ENCODE measurements around the gene CLEC16A. TPM values are rescaled to one million over a fixed set of nuclear protein-coding genes. Genes with fewer than 3 reads are reported as not detected.

The CLEC16A gene
- total RNA-seq, 2 experiments from 2014 or later: 32.6 to 34.9 TPM

DNA sequence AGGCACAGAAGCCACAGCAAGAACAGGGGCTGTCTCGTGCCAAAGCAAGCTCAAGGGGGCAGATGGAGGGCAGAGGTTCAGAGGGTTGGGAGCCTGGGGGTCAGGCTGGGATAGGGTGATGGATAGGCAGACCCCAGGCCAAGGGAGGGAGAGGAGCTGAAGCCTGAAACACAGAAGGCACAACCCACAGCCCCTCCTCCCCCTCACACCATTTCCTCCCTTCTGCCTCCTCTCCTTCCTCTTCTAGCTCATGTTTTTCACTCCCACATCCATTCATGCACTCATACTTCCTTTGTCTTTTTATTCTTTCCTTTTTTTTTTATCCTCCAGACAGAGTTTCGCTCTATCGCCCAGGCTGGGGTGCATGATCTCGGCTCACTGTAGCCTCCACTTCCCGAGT lies 250.5 kb downstream of the CLEC16A start:
- ChIA-PET POLR2A (interaction anchor here (0.6 kb wide), 1 partner anchor 106 kb away, joined by 3 read pairs; no protein-coding TSS in a partner anchor), CTCF (interaction anchor here (1.6 kb wide), 1 partner anchor 10 kb away, joined by 5 read pairs; no protein-coding TSS in a partner anchor)

DNA sequence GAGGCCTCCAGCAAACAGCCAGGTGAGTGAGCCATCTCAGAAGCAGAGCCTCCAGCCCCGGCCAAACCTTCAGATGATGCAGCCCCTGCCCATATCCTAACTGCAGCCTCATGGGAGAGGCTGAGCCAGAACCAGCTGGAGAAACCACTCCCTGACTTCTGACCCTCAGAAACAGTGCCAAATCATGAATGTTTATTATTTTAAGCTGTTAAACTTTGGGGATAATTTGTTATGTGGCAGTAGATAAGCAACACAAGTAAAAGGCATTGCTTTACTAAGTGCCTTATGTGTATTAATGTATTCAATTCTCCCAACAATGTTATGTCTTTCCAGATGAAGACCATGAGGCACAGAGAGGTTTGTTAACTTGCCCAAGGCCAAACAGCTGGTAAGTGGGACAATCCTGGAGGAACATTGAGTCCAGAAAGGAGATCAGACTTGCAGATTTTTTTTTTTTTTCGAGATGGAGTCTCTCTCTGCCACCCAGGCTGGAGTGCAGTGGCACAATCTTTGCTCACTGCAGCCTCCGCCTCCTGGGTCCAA lies 252.0 kb downstream of the CLEC16A start:
- ChIA-PET CTCF (interaction anchor here (0.6 to 1.6 kb wide), 3 partner anchors 8 to 57 kb away, joined by 3 to 5 read pairs (median 3); no protein-coding TSS in a partner anchor), POLR2A (no interaction called here)

DNA sequence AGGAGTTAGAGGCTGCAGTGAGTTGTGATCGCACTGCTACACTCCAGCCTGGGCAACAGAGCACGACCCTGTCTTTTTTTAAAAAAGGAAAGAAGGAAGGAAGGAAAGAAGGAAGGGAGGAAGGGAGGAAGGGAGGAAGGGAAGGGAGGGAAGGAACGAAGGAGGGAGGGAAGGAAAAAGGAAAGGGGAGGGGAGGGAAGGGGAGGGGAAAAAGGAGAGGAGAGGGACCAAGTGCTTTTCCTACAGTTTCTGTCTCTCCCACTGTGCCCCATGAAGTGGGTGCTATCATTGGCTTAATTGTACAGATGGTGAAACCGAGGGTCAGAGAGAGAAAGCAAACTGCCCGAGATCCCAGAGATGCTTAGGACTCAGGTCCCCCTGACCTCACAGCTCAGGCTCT lies 254.0 kb downstream of the CLEC16A start:
- ChIA-PET POLR2A (interaction anchor here (0.5 kb wide), 1 partner anchor 213 kb away, joined by 9 read pairs; no protein-coding TSS in a partner anchor), CTCF (no interaction called here)

DNA sequence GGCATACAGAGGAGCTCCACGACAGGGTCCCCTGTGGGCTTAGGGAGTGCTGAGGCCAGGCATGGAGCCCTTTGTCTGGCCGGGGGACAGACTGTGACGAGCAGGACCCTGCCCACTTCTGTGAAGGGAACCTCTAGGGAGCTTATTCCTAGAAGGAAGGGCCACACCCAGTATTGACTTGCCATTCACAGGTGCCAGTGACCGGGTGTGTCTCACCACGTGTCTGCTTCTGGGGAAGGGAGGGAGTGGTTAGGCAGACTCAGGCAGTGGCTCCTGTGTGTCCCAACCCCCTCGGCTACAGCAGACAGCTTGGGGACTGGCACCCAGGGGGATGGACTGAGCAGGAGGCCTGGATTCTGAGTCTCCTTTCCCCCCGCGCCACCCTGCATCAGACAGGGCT lies 254.5 kb downstream of the CLEC16A start:
- ChIA-PET POLR2A (interaction anchor here (0.5 kb wide), 1 partner anchor 213 kb away, joined by 9 read pairs; no protein-coding TSS in a partner anchor), CTCF (no interaction called here)

DNA sequence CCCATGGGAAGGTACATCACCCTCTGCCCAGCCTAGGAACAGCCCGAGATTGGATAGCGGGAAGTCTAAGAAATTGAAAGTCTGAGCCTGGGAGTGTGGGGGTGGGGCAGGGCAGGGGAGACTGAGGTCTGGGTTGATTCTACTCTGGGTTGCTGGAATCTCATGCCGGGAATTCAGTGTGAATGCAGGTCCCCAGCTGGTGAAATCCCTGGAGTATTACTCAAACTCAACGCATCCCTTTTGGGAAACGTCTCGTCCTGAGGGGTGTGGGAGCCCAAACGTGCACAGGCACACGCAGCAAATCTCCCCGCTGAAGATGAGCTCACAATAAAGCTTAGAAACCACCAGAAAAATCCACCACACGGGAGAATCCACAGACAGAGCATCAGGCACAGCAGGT lies 256.2 kb downstream of the CLEC16A start:
- ChIA-PET POLR2A (no interaction called here), CTCF (no interaction called here)

DNA sequence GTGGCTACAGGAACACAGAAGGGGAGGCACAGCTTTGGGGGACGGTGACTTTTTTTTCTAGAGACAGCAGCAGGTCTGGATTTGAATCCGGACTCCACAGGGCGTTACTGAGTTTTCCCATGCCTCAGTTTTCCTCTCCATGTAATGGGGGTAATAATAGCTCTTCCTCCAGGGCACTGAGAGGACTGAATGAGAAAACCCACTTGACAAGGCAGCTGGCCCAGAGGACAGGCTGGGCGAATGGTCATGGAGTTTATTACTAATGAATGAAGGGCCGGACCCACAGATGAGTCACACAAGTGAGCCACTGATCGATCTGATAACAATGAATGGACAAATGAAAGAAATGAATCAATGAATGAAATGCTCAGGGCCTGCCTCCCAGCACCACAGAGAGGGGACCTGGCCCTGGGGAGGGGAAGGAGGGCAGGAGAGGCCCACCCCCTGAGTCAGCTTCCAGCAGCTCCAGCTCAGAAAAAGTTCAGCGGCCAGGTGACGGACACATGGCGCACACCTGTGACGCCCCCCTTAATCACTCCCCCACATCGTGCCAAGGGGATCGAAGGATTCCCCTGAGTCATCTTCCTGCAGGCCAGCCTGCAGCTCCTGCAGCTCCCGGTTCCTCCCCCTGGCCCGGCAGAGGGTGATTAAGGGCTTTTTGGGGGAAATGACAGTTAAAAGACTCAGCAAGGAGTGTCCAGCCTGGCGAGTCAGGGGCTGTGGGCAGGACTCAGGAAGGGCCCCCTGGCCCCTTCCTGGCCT lies 257.3 kb downstream of the CLEC16A start:
- POLR2A ChIA-PET: no interaction called here
- CTCF ChIA-PET: no interaction called here

DNA sequence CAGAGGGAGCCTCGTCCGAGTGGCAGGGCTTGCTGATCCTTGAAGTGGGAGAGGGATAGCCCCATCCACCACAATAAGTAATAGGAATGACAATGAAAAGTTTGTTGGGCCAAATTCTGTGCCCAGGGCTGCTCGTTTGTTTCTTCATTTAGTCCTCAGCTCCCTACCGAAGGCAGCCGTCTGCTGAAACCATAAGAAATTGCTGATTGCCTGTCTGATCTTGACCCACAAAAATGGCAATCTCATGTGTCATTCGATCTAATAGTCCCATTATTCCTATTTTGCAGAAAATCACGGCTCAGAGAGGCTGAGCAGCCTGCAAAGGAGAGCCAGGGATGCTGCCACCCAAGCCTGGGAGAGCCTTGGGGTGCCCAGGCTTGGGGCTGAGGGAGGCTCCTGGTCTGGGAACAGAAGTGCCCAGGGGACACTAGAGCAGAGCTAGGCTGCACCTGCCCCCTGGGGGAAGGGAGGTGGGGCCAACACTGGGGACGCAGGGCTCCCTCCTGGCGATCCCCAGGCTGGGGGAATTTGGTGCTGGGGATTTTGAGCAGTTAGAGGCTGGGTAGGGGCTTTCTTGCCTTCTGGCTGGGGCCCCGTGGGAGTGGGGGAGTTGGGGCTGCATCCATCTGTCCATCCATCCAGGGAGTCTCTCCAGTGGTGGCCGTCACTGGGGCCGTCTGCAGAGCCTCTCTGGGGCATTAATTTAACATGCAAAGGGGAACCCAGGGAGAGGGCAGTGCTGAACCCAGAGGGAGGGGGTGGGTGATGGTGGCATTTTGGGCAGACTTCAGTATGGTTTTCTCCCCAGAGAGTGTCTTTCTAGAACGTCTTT lies 258.1 kb downstream of the CLEC16A start:
- POLR2A ChIA-PET: no interaction called here
- CTCF ChIA-PET: no interaction called here

DNA sequence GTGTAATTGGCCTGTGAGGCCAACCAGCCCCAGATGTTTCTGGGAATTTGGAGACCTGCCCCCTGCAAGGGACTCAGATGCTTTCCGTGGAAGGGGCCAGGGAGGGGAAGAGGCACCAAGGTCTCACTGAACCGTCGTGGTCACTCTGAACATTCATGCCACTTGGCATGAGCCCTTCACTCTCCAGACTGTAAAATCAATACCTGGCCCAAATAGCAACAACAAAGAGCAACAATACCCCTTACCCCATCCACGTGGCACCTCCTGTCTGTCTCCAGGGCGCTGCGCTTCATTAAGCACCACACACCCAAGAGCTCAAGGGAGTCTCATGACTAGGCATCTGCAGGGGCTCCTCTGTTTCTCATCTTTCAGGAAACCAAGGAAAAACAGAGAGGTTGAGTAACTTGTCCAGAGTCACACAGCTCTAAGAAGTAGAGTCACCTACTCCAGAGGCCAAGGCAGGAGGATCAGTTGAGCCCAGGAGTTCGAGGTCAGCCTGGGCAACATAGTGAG lies 258.8 kb downstream of the CLEC16A start:
- POLR2A ChIA-PET: no interaction called here
- CTCF ChIA-PET: no interaction called here

DNA sequence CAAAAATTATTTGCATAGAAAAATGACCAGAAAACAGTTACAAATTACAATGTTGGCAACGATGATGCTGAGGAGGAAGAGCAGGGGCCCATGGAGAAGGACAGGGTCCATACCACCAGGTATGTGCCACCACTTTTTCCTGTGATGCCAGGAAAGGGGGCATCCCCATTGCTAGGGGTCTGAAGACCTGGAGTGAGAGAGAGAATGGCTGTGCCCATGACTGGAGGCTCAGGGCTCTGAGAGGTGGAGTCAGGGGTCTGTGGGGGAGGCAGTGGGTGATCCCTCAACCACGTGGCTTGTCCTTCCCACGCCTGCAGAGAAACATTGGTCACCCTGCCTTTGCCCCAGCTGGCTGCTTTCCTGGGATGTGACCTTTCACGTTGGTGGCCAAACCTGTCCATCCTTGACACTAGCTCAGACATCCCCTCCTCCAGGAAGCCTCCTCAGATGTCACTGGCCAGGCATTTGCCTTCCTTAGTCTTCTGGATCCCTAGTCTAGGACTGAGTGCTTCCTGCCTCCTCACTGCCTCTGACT lies 260.2 kb downstream of the CLEC16A start:
- CTCF ChIA-PET: interaction anchor here (1.4 to 2.2 kb wide), 2 partner anchors 9 to 13 kb away, joined by 5 to 8 read pairs; no protein-coding TSS in a partner anchor
- POLR2A ChIA-PET: no interaction called here

DNA sequence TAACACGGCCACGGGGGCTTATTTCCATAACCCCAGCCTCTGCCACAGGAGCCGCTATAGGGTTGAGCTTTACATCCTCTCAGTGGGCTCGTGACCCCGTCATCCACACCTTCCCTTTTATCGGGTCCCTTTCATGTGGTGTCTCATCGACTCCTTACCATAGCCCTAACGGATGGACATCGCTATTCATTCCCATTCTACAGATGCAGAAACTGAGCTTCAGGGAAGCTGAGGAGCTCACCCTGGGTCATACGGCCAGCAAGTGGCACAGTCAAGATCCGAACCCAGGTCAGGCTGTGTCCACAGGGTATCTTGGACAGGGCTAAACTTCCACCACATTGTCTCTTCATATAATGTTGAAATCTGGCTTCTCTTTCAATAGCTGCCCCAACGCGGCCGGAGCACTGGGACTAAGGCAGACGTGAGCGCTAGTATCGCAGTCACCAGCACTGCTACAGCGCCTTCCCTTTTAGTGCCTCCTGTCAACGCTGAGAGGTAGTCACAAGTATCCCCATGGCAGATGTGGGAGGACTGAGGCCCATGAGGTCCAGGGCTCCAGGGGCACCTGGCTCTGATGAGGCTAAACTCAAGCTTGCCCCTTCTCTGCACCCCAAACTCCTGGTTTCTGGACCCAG lies 260.8 kb downstream of the CLEC16A start:
- CTCF ChIA-PET: interaction anchor here (1.4 to 2.2 kb wide), 3 partner anchors 10 to 50 kb away, joined by 5 to 8 read pairs (median 7); partner anchors contain the start of gene SOCS1
- POLR2A ChIA-PET: no interaction called here

DNA sequence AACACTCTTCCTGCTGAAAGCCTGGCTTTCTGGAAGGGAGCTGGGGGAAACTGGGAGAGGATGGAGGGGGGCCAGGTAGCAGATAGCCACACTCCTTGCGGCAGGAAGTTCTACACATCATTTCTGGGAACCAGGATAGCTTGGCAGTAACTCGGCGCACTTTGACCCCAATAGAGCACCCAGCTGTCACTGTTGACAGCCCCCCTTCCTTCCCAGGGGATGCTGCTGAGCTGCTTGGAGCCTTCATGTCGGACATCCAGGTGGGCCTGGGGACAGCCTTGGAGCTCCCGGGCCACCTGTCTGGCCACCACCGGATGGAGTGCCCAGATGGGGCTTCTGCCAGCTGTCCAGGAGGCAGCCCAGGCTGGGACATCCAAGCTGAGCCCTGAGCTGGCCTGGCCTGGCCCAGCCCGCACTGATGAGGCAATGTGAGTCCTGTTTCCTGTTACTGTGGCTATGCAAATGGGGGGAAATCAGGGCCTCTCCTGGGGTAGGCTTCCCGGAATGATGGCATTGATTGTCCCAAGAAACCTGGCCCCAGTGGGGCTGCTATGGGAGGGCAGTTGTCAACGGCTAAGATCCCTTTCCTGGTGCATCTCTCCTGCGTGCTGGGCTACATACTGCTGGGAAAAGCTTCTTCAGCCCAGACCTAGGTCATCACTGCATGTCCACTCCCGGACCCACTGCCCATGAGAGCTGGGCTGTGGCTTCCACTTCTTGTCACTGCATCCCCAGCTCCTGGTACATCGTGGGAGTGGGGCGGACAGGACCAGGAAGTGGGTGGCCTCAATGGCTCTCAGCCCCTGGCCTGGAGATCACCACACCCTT lies 261.6 kb downstream of the CLEC16A start:
- POLR2A ChIA-PET: no interaction called here
- CTCF ChIA-PET: interaction anchor here (0.6 to 3.2 kb wide), 5 partner anchors 10 to 282 kb away, joined by 3 to 15 read pairs (median 7); partner anchors contain the start of gene SOCS1

DNA sequence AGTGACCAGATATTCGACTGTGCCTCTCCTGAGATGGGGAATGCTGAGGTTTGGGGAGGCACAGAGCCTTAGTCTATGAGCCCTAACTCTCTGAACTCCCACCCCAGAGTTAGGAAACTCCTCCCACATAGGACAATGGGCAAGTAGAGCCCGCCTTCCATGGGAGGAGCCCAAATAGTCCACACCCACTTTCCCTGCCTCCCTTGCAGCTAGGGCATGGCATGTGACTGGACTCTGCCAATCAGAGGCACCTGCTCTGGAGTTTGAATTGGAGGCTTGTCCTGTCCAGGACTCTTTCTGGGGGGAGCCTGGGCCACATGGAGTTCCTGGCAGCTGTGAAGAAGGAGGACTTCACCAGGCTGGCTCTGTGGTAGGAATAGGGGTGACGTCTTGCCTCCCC lies 263.3 kb downstream of the CLEC16A start:
- CTCF ChIA-PET: interaction anchor here (3.2 kb wide), 1 partner anchor 11 kb away, joined by 15 read pairs; no protein-coding TSS in a partner anchor
- POLR2A ChIA-PET: no interaction called here

DNA sequence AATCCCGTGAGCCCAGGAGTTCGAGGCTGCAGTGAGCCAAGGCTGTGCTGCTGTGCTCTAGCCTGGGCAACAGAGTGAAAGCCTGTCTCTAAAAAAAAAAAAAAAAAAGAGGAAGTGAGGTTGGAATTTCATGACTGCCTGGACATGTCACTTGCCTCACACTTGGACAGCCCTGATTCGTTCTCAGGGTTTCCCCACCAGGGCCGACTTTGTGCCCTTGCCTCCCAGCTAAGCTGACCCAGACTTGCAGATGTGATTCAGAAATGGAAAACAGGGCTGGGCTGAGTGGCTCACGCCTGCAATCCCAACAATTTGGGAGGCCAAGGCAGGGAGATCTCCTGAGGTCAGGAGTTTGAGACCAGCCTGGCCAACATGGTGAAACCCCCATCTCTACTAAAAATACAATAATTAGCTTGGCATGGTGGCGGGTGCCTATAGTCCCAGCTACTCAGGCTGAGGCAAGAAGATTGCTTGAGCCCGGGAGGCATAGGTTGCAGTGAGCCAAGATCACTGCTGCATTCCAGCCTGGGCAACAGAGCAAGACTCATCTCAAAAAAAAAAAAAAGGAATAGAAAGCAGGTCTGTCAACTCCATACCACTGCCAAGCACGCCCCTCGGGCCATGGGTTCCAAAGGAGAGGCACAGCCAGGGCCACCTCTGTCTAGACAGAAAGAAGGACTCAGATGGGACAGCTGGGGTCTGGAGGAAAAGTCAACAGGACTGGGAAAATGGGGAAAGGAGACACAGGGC lies 264.7 kb downstream of the CLEC16A start:
- CTCF ChIA-PET: interaction anchor here (0.8 to 3.2 kb wide), 2 partner anchors 10 to 21 kb away, joined by 4 to 15 read pairs; no protein-coding TSS in a partner anchor
- POLR2A ChIA-PET: interaction anchor here (0.5 kb wide), 1 partner anchor 114 kb away, joined by 3 read pairs; no protein-coding TSS in a partner anchor

DNA sequence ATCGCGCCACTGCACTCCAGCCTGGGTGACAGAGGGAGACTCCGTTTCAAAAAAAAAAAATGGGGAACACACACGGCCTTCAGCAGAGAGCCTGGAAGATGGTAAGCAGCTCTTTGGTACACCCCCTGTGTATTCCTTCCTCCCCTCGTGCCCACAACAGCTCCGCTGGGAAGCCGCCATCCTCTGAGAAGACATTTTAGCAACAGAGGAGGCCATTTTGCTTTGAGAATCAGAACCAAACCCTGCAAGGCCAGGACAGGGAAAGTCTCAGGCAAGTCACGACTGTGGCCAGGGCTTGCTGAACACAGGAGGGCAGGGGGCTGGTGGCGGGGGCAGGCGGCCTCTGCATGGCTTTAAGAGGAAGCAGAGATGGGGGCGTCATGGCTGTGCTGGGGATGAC lies 265.9 kb downstream of the CLEC16A start:
- CTCF ChIA-PET: no interaction called here
- POLR2A ChIA-PET: no interaction called here

DNA sequence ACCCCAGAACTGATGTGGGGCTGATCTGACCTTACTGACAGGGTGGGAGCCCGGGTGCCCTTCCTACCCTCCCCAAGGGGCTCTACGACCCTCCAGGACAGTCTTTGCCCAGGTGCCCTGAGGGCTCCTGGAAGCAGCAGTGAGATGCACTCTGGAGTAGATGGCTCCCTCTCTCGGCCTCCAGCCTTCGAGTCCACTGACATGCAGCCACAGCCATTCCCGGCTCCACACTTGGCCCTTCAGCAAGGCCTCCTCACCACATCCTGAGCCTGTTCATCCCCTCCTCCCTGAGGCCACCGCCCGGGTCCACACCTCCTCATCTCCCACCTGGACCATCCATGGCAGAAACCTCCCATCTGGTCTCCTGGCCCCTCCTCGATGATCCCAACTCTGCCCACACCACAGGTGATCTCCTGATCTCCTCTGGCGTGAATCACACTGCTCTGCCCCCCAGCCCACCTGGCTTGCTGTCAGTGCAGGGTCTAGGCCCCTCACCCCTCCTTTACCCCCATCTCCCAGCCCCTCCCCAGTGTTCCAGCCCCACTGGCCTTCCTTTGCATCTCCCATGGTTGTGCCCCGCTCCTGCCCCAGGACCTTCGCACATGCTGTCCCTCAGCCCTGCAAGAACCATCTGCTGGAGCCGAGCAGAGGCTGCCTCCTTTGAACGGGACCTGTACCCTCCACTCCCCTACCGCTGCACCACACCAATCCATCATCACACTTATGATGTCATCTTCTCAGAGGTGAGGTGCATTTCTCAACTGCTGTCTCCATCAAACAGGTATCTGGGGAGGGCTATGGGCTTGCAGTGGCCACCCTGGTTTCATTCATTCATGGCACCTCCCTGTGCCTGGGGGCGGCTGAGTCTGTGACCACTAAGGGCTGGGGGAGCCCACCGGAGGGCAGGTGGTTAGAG lies 267.0 kb downstream of the CLEC16A start:
- ChIA-PET POLR2A (no interaction called here), CTCF (no interaction called here)

DNA sequence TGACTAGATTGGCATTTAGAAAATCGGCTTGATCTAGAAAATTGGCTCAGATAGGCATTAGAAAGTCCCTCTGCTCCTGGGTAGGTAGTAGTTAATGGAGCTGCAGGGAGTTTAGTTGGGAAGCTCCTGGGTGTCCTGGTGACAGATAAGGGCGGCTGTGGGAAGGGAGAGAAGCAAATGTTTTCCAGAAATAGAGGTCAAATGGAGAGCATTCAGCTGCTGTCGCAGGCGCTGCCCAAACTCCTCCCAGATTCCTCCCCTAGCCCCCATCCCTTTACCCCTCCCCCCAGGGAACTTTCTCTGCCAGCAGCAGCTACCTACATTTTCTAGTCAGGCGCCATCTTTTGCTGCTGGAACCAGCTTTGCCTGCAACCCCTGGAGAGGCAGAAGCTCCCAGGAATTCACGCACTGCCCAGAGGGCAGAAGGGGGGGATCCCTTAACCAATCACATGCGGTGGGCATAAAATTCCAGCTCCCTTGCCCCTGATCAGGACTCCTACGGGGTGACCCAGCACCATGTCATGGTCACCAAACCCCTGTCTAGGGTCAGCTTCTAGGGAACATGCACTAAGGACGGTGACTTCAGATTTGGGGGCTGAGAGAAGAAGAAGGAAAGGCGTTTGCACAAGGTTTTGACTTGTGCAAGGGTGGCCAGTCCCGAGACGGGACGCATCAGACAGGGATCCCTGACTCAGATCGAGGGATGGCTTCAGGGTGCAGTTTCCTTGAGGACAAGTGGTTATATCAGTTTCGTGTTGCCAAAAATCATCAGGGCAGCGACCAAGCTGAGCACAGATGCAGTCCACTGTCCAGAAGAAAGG lies 267.8 kb downstream of the CLEC16A start:
- CTCF ChIA-PET: no interaction called here
- POLR2A ChIA-PET: interaction anchor here (1.0 kb wide), 1 partner anchor 13 kb away, joined by 3 read pairs; no protein-coding TSS in a partner anchor

Measured in activated CD8-positive, alpha-beta memory T cell treated with anti-CD3 and anti-CD28 coated beads for 36 hours (primary cell).